ENCODE data around the gene TMEM178A. TPM values are rescaled to one million over a fixed set of nuclear protein-coding genes. Genes with fewer than 3 reads are reported as not detected.
"Not testable (repeated sequence)": the region's sequence is repeated elsewhere in the genome, so short reads cannot be mapped to it uniquely, and the experiment has no call there.

TMEM178A gene
- total RNA-seq, 3 donors from 2014 or later: not detected

- no peak for DNase-seq
- ATAC-seq: no peak
- peaks cover 11% of the 10 kb centered on the region for H3K27me3 Mint-ChIP-seq (ENCODE audit: low read depth)
- H3K4me3 Mint-ChIP-seq: no peak overlapping the region
- no peaks in the 10 kb centered on the region for H3K36me3 Mint-ChIP-seq (ENCODE audit: insufficient read depth)
- H3K4me1 Mint-ChIP-seq (ENCODE audit: low read depth): no peaks in the 10 kb centered on the region
- H3K9me3 Mint-ChIP-seq: no peaks in the 10 kb centered on the region
These were observed 58.5 kb downstream of the TMEM178A start for GRCh38 chr2:39723946-39724827.

GRCh38 chr2:39724828-39725144 is 59.1 kb downstream of the TMEM178A start:
- H3K4me3 Mint-ChIP-seq: no peak overlapping the region

GRCh38 chr2:39725401-39725800 is 59.7 kb downstream of the TMEM178A start:
- Mint-ChIP-seq H3K27me3 (ENCODE audit: low read depth) (peaks cover 10% of the 10 kb centered on the region), H3K4me1 (ENCODE audit: low read depth) (no peaks in the 10 kb centered on the region), H3K36me3 (ENCODE audit: insufficient read depth) (no peaks in the 10 kb centered on the region), H3K4me3 (no peak overlapping the region), H3K9me3 (no peaks in the 10 kb centered on the region)
- ATAC-seq (no peak), DNase-seq (no peak)

More at GRCh38 chr2:39724828-39725144, 59.1 kb downstream of the TMEM178A start:
- no peaks in the 10 kb centered on the region for H3K4me1 Mint-ChIP-seq (ENCODE audit: low read depth)
- no peaks in the 10 kb centered on the region for H3K36me3 Mint-ChIP-seq (ENCODE audit: insufficient read depth)
- no peak for DNase-seq
- H3K9me3 Mint-ChIP-seq: no peaks in the 10 kb centered on the region
- H3K27me3 Mint-ChIP-seq (ENCODE audit: low read depth): peaks cover 11% of the 10 kb centered on the region
- ATAC-seq: no peak

GRCh38 chr2:39728085-39728484 is 62.4 kb downstream of the TMEM178A start:
- not testable (repeated sequence) for DNase-seq; ATAC-seq; H3K36me3 Mint-ChIP-seq (ENCODE audit: insufficient read depth); H3K9me3 Mint-ChIP-seq; H3K4me1 Mint-ChIP-seq (ENCODE audit: low read depth); H3K27me3 Mint-ChIP-seq (ENCODE audit: low read depth); H3K4me3 Mint-ChIP-seq

- Mint-ChIP-seq H3K27me3 (ENCODE audit: low read depth) (no peaks in the 10 kb centered on the region), H3K9me3 (no peaks in the 10 kb centered on the region), H3K4me3 (no peak overlapping the region), H3K36me3 (ENCODE audit: insufficient read depth) (peaks cover 11% of the 10 kb centered on the region), H3K4me1 (ENCODE audit: low read depth) (no peaks in the 10 kb centered on the region)
- no peak for ATAC-seq
- no peak for DNase-seq
These were observed 63.2 kb downstream of the TMEM178A start for GRCh38 chr2:39728941-39729351.

GRCh38 chr2:39730276-39730675 is 64.6 kb downstream of the TMEM178A start:
- Mint-ChIP-seq H3K9me3 (no peaks in the 10 kb centered on the region), H3K4me3 (no peak overlapping the region), H3K4me1 (ENCODE audit: low read depth) (peaks cover 2% of the 10 kb centered on the region), H3K27me3 (ENCODE audit: low read depth) (no peaks in the 10 kb centered on the region), H3K36me3 (ENCODE audit: insufficient read depth) (peaks cover 24% of the 10 kb centered on the region)
- ATAC-seq: no peak
- DNase-seq: no peak

GRCh38 chr2:39730685-39731302 is 65.1 kb downstream of the TMEM178A start:
- DNase-seq: no peak
- Mint-ChIP-seq H3K27me3 (ENCODE audit: low read depth) (no peaks in the 10 kb centered on the region), H3K4me1 (ENCODE audit: low read depth) (peaks cover 2% of the 10 kb centered on the region), H3K4me3 (no peak overlapping the region), H3K36me3 (ENCODE audit: insufficient read depth) (peaks cover 30% of the 10 kb centered on the region), H3K9me3 (no peaks in the 10 kb centered on the region)
- ATAC-seq: peak in 1 of 2 donors; percentile 52

GRCh38 chr2:39731546-39731945 is 65.8 kb downstream of the TMEM178A start:
- no peak for ATAC-seq
- peaks cover 35% of the 10 kb centered on the region for H3K36me3 Mint-ChIP-seq (ENCODE audit: insufficient read depth)
- H3K27me3 Mint-ChIP-seq (ENCODE audit: low read depth): no peaks in the 10 kb centered on the region
- H3K4me1 Mint-ChIP-seq (ENCODE audit: low read depth): peaks cover 2% of the 10 kb centered on the region
- no peak overlapping the region for H3K4me3 Mint-ChIP-seq
- no peak for DNase-seq
- no peaks in the 10 kb centered on the region for H3K9me3 Mint-ChIP-seq

GRCh38 chr2:39732482-39732881 is 66.8 kb downstream of the TMEM178A start:
- ATAC-seq (peak in 1 of 2 donors; percentile 21), DNase-seq (no peak)
- Mint-ChIP-seq H3K36me3 (ENCODE audit: insufficient read depth) (peaks cover 42% of the 10 kb centered on the region), H3K27me3 (ENCODE audit: low read depth) (no peaks in the 10 kb centered on the region), H3K4me1 (ENCODE audit: low read depth) (peaks cover 2% of the 10 kb centered on the region), H3K9me3 (no peaks in the 10 kb centered on the region), H3K4me3 (no peak overlapping the region)

GRCh38 chr2:39733070-39733674 is 67.5 kb downstream of the TMEM178A start:
- H3K27me3 Mint-ChIP-seq (ENCODE audit: low read depth): no peaks in the 10 kb centered on the region
- no peak overlapping the region for H3K4me3 Mint-ChIP-seq
- peaks cover 6% of the 10 kb centered on the region for H3K4me1 Mint-ChIP-seq (ENCODE audit: low read depth)
- no peak for ATAC-seq
- no peaks in the 10 kb centered on the region for H3K9me3 Mint-ChIP-seq
- DNase-seq: no peak
- peaks cover 48% of the 10 kb centered on the region for H3K36me3 Mint-ChIP-seq (ENCODE audit: insufficient read depth)

GRCh38 chr2:39734445-39734844 is 68.7 kb downstream of the TMEM178A start:
- Mint-ChIP-seq H3K27me3 (ENCODE audit: low read depth) (no peaks in the 10 kb centered on the region), H3K36me3 (ENCODE audit: insufficient read depth) (peaks cover 53% of the 10 kb centered on the region), H3K4me1 (ENCODE audit: low read depth) (peaks cover 6% of the 10 kb centered on the region), H3K9me3 (no peaks in the 10 kb centered on the region), H3K4me3 (no peak overlapping the region)
- no peak for DNase-seq
- no peak for ATAC-seq

- peaks cover 58% of the 10 kb centered on the region for H3K36me3 Mint-ChIP-seq (ENCODE audit: insufficient read depth)
- H3K4me1 Mint-ChIP-seq (ENCODE audit: low read depth): peaks cover 6% of the 10 kb centered on the region
- no peaks in the 10 kb centered on the region for H3K9me3 Mint-ChIP-seq
- H3K27me3 Mint-ChIP-seq (ENCODE audit: low read depth): no peaks in the 10 kb centered on the region
- DNase-seq: no peak
- no peak for ATAC-seq
- H3K4me3 Mint-ChIP-seq: no peak overlapping the region
These were observed 69.9 kb downstream of the TMEM178A start for GRCh38 chr2:39735648-39736047.

GRCh38 chr2:39736640-39737039 is 70.9 kb downstream of the TMEM178A start:
- Mint-ChIP-seq H3K27me3 (ENCODE audit: low read depth) (no peaks in the 10 kb centered on the region), H3K4me3 (no peak overlapping the region), H3K36me3 (ENCODE audit: insufficient read depth) (peaks cover 60% of the 10 kb centered on the region), H3K9me3 (no peaks in the 10 kb centered on the region), H3K4me1 (ENCODE audit: low read depth) (peaks cover 6% of the 10 kb centered on the region)
- DNase-seq: no peak
- ATAC-seq: no peak

GRCh38 chr2:39737661-39738060 is 71.9 kb downstream of the TMEM178A start:
- ATAC-seq: no peak
- Mint-ChIP-seq H3K9me3 (no peaks in the 10 kb centered on the region), H3K4me1 (ENCODE audit: low read depth) (peaks cover 6% of the 10 kb centered on the region), H3K36me3 (ENCODE audit: insufficient read depth) (peaks cover 64% of the 10 kb centered on the region), H3K4me3 (no peak overlapping the region), H3K27me3 (ENCODE audit: low read depth) (no peaks in the 10 kb centered on the region)
- no peak for DNase-seq

- Mint-ChIP-seq H3K27me3 (ENCODE audit: low read depth) (no peaks in the 10 kb centered on the region), H3K9me3 (no peaks in the 10 kb centered on the region), H3K4me3 (no peak overlapping the region), H3K36me3 (ENCODE audit: insufficient read depth) (peaks cover 67% of the 10 kb centered on the region), H3K4me1 (ENCODE audit: low read depth) (peaks cover 6% of the 10 kb centered on the region)
- ATAC-seq: no peak
- DNase-seq: no peak
These were observed 73.2 kb downstream of the TMEM178A start for GRCh38 chr2:39738936-39739335.
